ENCODE results near the gene PRKCG.
A peak's percentile ranks its signal among the peaks of the same experiment; 100 is the strongest.
"Not testable (repeated sequence)": the region's sequence is repeated elsewhere in the genome, so short reads cannot be mapped to it uniquely, and the experiment has no call there.

PRKCG gene

DNA sequence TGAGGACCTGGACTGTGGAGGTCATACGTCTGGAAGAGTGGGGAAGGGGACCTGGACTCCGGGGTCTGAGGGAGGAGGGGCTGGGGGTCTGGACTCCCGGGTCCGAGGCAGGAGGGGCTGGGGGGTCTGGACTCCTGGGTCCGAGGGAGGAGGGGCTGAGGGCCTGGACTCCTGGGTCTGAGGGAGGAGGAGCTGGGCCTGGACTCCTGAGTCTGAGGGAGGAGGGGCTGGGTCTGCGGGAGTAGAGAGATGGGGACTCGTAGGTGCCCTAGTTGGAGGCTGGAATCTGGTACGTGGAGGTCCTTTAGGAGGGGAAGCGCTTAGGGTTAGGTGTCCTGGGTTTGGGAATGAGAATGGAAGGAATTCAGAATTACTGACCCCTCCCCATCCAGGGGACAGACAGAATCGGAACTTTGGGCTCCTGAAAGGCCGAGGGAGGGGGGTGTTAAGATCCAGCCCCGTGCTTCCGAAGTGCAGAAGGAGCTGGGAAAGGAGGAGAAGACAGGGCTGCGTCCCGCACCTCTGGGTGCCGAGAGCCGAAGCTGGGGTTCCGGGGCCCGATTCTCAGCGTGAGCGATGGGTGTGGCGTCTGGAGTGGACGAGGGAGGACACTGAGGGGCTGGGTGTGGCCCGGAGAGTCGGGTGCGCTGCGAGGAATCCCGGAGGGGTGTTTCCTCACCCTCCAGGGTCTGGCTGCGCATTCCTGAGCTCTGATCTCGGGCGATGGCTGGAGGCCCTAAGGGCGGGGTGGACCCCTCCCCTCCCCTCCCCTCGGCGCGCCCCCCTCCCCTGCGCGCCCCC is 13.7 kb upstream of the PRKCG start:
- Mint-ChIP-seq H3K4me3 (peak overlapping the region; percentile 95), H3K27me3 (no peaks in the 10 kb centered on the region), H3K9me3 (ENCODE audit: low read depth) (no peaks in the 10 kb centered on the region), H3K36me3 (no peaks in the 10 kb centered on the region), H3K4me1 (ENCODE audit: low read depth) (peaks cover 48% of the 10 kb centered on the region), H3K27ac (peak overlapping the region; percentile 76)

DNA sequence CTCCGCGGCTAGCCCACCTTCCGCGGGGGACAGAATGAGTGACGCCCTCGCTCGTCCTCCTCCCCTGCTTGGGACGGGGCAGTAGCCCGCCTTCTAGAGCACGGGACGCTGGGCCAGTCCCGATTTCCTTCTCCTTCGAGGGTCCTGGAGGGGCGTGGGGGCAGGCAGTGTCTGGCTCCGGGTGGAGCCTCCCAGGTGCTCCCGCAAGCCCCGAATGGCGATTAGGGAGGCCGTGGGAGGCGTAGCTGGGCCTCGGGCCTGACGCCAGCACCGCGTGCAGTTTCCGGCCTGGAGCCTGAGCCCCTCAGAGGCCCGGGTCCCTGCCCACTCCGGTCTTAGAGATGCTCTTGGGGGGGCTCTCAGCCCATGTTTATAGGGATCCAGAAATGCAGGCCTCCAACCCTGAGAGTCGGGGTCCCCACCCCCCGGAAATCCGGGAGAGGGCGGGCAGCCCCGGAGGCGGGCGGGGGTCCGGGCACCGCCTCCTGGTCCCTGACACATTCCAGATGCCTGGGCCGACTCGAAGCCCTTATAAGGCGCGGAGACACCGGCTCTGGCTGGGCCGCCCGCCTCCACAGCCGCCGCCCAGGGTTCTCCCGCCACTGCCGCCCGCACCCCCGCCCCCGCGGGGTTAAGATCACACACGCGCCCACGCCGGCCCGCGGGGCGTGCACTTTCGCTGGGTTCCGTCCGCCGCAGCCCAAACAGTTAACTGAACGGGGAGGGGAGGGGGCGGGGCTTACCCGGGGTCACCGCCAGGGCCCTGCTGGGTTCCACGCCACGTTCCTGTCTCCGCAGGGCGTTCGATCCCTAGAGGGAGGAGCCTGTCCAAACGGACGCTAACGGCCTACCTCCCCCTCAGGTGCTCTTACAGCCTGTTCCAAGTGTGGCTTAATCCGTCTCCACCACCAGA is 12.8 kb upstream of the PRKCG start:
- H3K4me3 Mint-ChIP-seq = peak overlapping the region; percentile 79
- H3K4me1 Mint-ChIP-seq (ENCODE audit: low read depth) = peaks cover 57% of the 10 kb centered on the region
- H3K36me3 Mint-ChIP-seq = peaks cover 6% of the 10 kb centered on the region
- H3K27ac Mint-ChIP-seq = peak overlapping the region; percentile 41
- H3K9me3 Mint-ChIP-seq (ENCODE audit: low read depth) = no peaks in the 10 kb centered on the region
- no peaks in the 10 kb centered on the region for H3K27me3 Mint-ChIP-seq

DNA sequence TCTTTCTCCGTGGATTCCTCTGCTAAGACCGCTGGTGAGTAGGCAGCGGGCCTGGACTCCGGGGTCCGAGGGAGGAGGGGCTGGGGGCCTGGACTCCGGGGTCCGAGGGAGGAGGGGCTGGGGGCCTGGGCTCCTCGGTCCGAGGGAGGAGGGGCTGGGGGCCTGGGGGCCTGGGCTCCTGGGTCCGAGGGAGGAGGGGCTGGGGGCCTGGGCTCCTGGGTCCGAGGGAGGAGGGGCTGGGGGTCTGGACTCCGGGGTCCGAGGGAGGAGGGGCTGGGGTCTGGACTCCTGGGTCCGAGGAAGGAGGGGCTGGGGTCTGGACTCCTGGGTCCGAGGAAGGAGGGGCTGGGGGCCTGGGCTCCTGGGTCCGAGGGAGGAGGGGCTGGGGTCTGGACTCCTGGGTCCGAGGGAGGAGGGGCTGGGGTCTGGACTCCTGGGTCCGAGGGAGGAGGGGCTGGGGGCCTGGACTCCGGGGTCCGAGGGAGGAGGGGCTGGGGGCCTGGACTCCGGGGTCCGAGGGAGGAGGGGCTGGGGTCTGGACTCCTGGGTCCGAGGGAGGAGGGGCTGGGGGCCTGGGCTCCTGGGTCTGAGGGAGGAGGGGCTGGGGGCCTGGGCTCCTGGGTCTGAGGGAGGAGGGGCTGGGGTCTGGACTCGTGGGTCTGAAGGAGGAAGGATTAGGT is 12.1 kb upstream of the PRKCG start:
- not testable (repeated sequence) for H3K27me3 Mint-ChIP-seq; H3K9me3 Mint-ChIP-seq (ENCODE audit: low read depth); H3K27ac Mint-ChIP-seq
- Mint-ChIP-seq H3K36me3 (peaks cover 11% of the 10 kb centered on the region), H3K4me3 (peak overlapping the region; percentile 79), H3K4me1 (ENCODE audit: low read depth) (peaks cover 65% of the 10 kb centered on the region)

DNA sequence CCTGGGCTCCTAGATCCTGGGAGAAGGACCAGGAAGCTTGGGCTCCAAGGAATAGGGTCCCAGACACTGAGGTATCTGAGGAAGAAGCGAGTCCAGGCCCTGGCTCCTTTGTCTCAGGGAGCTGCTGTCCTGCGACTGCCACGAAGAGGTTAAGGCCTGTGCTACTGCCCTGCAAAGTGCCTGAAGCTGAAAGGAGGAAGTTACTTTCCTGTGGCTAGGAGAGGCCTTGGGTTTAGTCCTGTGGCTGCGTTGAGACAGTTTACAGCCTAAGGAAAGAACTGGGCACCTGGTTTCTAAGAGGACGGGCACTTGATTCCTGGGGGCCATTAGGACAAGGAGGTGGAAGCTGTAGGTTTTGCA is 11.5 kb upstream of the PRKCG start:
- Mint-ChIP-seq H3K27me3 (no peaks in the 10 kb centered on the region), H3K36me3 (peaks cover 11% of the 10 kb centered on the region), H3K9me3 (ENCODE audit: low read depth) (no peaks in the 10 kb centered on the region), H3K4me1 (ENCODE audit: low read depth) (peaks cover 67% of the 10 kb centered on the region), H3K4me3 (peak overlapping the region; percentile 67), H3K27ac (peak overlapping the region; percentile 16)

DNA sequence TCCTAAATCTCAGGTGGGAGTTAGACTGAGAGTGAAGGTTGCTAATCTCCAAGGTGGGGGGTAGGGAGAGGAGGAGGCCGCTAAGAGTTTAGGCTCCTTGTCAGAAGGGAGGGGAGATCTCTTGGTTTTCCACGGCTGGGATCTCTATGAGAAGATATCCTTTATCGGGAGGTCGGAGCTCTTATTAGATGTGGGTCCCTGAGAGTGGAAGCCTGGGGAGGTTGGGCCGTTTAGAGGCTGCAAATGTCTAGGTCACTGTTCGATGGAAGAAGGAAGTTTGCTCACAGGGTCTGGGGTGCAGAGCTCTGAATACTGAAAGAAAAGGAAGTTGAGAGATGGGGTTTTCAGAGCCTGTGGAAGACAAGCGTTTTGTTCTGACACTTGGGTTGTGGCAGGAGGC is 10.5 kb upstream of the PRKCG start:
- no peaks in the 10 kb centered on the region for H3K27me3 Mint-ChIP-seq
- H3K36me3 Mint-ChIP-seq = peaks cover 11% of the 10 kb centered on the region
- H3K27ac Mint-ChIP-seq = peak overlapping the region; percentile 30
- H3K4me1 Mint-ChIP-seq (ENCODE audit: low read depth) = peaks cover 65% of the 10 kb centered on the region
- H3K4me3 Mint-ChIP-seq = peak overlapping the region; percentile 14
- no peaks in the 10 kb centered on the region for H3K9me3 Mint-ChIP-seq (ENCODE audit: low read depth)

DNA sequence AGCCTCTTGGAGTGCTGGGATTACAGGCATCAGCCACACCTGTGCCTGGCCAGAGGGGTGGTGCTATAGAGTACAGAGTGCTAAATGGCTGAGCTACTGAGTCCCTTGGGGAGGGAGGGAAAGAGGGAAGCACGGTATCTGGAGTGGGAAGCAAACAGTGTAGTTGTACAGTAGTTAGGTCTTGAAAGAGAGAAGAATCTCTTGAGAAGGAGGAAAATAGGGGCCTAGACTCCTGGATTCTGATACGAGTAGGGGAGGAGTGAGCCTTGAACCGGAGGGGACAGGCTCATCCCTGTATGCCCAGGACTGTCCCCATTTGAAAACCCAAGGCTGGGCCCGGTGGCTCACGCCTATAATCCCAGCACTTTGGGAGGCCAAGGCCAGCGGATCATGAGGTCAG is 9.2 kb upstream of the PRKCG start:
- H3K27me3 Mint-ChIP-seq = no peaks in the 10 kb centered on the region
- peak overlapping the region; percentile 34 for H3K27ac Mint-ChIP-seq
- H3K36me3 Mint-ChIP-seq = peaks cover 11% of the 10 kb centered on the region
- peaks cover 67% of the 10 kb centered on the region for H3K4me1 Mint-ChIP-seq (ENCODE audit: low read depth)
- peak overlapping the region; percentile 38 for H3K4me3 Mint-ChIP-seq
- H3K9me3 Mint-ChIP-seq (ENCODE audit: low read depth) = no peaks in the 10 kb centered on the region

DNA sequence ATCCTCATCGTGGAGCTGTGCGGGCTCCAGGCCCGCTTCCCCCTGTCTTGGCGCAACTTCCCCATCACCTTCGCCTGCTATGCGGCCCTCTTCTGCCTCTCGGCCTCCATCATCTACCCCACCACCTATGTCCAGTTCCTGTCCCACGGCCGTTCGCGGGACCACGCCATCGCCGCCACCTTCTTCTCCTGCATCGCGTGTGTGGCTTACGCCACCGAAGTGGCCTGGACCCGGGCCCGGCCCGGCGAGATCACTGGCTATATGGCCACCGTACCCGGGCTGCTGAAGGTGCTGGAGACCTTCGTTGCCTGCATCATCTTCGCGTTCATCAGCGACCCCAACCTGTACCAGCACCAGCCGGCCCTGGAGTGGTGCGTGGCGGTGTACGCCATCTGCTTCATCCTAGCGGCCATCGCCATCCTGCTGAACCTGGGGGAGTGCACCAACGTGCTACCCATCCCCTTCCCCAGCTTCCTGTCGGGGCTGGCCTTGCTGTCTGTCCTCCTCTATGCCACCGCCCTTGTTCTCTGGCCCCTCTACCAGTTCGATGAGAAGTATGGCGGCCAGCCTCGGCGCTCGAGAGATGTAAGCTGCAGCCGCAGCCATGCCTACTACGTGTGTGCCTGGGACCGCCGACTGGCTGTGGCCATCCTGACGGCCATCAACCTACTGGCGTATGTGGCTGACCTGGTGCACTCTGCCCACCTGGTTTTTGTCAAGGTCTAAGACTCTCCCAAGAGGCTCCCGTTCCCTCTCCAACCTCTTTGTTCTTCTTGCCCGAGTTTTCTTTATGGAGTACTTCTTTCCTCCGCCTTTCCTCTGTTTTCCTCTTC is 8.0 kb upstream of the PRKCG start:
- Mint-ChIP-seq H3K27me3 (no peaks in the 10 kb centered on the region), H3K4me3 (peak overlapping the region; percentile 61), H3K27ac (peak overlapping the region; percentile 83), H3K9me3 (ENCODE audit: low read depth) (no peaks in the 10 kb centered on the region), H3K4me1 (ENCODE audit: low read depth) (peaks cover 70% of the 10 kb centered on the region), H3K36me3 (peaks cover 11% of the 10 kb centered on the region)

GRCh38 chr19:53874606-53874990 is 7.4 kb upstream of the PRKCG start:
- no peaks in the 10 kb centered on the region for H3K27me3 Mint-ChIP-seq
- peak overlapping the region; percentile 83 for H3K27ac Mint-ChIP-seq
- no peaks in the 10 kb centered on the region for H3K9me3 Mint-ChIP-seq (ENCODE audit: low read depth)
- H3K4me3 Mint-ChIP-seq = peak overlapping the region; percentile 61
- peaks cover 70% of the 10 kb centered on the region for H3K4me1 Mint-ChIP-seq (ENCODE audit: low read depth)
- H3K36me3 Mint-ChIP-seq = peaks cover 11% of the 10 kb centered on the region

DNA sequence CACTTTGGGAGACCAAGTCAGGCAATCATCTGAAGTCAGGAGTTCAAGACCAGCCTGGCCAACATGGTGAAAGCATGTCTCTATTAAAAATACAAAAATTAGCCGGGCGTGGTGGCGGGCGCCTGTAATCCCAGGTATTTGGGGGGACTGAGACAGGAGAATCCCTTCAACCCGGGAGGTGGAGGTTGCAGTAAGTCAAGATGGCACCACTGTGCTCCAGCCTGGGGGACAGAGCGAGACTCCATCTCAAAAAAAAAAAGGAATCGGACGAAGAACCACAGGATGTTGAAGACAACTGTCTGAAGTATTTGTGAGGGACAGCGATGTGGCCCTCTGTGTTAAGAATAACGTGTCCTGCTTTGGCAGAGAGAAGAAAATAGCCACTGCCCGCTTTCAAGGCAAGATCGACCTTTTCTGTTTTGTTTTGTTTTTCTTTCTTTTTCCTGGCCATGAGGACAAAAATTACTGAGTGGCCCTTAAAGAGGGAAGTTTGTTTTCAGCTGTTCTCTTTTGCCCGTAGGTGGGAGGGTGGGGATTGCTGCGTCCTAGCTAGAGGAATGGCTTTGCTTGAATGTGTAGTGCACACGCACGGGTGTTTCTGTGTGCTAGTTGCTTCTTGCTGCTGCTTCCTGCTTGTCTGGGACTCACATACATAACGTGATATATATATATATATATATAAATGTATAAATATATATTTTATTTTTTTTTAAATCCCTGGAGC is 6.2 kb upstream of the PRKCG start:
- Mint-ChIP-seq H3K4me3 (peak overlapping the region; percentile 60), H3K27ac (peak overlapping the region; percentile 80), H3K4me1 (ENCODE audit: low read depth) (peaks cover 64% of the 10 kb centered on the region), H3K9me3 (ENCODE audit: low read depth) (no peaks in the 10 kb centered on the region), H3K36me3 (peaks cover 11% of the 10 kb centered on the region), H3K27me3 (no peaks in the 10 kb centered on the region)

DNA sequence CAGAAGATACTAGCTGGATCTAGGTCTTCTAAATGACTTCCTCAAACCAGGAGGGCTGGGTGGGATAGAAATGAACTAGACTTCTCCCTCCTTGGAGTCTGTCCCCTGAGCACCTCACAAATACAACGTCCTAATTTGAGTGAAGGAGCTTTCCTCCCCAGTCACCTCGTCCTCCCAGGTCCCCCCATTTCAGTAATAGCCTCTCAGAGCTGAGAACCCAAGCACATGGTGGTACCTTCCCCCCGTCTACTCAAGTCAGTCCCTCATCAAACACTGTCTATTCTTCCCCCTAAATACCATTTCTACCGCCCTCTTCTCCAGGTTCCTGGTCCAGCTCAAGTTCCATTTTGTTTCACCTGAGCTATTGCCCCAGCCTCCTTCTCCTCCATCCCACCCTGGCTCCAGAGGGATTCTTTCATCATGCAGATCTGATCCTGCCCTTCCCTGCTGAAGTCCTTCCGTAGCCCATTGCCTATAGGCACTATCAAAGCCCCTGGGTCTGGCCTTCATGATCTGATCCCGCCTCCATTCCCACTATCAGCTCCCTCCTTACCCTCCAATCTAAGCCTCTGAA is 5.3 kb upstream of the PRKCG start:
- Mint-ChIP-seq H3K4me3 (peak overlapping the region; percentile 65), H3K4me1 (ENCODE audit: low read depth) (peaks cover 56% of the 10 kb centered on the region), H3K9me3 (ENCODE audit: low read depth) (no peaks in the 10 kb centered on the region), H3K27me3 (no peaks in the 10 kb centered on the region), H3K27ac (peak overlapping the region; percentile 67), H3K36me3 (peaks cover 11% of the 10 kb centered on the region)

- H3K9me3 Mint-ChIP-seq (ENCODE audit: low read depth) = no peaks in the 10 kb centered on the region
- peak overlapping the region; percentile 65 for H3K4me3 Mint-ChIP-seq
- H3K27me3 Mint-ChIP-seq = no peaks in the 10 kb centered on the region
- peak overlapping the region; percentile 67 for H3K27ac Mint-ChIP-seq
- peaks cover 11% of the 10 kb centered on the region for H3K36me3 Mint-ChIP-seq
- peaks cover 54% of the 10 kb centered on the region for H3K4me1 Mint-ChIP-seq (ENCODE audit: low read depth)
Measured at GRCh38 chr19:53877361-53877766, 4.6 kb upstream of the PRKCG start.

GRCh38 chr19:53878776-53879139 is 3.2 kb upstream of the PRKCG start:
- Mint-ChIP-seq H3K36me3 (peaks cover 9% of the 10 kb centered on the region), H3K9me3 (ENCODE audit: low read depth) (no peaks in the 10 kb centered on the region), H3K27ac (no peak overlapping the region), H3K4me3 (no peak overlapping the region), H3K4me1 (ENCODE audit: low read depth) (peaks cover 51% of the 10 kb centered on the region), H3K27me3 (peaks cover 2% of the 10 kb centered on the region)

DNA sequence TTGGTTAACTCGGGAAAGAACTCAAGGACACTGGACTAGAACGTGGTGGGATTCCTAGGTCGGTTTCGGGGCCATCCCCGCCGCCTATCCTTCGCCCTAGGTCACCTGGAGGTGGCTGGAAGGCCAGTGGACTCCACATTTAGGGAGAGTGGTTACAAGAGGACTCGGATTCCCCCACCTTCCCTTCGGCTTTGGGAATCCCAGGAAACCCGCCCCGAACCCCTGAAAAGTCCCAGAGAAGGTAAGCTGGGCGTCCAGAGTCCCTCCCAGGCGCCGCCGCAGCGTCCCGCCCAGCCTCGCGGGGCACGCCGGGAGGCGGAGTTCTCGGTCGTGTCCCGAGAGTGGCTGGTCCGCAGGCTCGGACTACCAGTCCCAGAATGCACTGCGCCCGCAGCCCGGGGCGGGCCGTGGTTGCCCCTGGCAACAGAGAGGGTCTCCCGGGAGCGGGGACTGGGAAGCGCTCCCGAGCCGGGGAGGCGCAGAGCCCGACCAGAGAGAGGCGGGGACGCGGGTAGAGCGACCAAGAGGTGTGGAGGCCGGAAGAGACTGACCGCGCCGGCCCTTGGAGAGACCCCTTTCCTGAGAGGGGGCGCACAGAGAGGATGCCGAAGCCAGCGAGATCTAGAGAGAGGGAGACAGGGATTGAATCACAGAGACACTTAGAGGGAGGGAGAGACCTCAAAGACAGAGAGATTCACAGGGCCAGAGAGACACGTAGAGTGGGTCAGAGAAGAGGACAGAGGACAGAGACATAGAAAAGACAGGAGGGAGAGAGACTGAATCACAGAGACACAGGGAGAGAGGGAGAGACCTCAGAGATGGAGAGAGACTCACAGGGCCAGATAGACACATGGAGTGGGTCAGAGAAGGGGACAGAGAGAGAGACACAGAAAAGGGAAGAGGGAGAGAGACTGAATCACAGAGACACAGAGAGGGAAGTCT is 2.6 kb upstream of the PRKCG start:
- peaks cover 4% of the 10 kb centered on the region for H3K27me3 Mint-ChIP-seq
- H3K4me1 Mint-ChIP-seq (ENCODE audit: low read depth) = peaks cover 46% of the 10 kb centered on the region
- H3K36me3 Mint-ChIP-seq = peaks cover 3% of the 10 kb centered on the region
- no peaks in the 10 kb centered on the region for H3K9me3 Mint-ChIP-seq (ENCODE audit: low read depth)
- no peak overlapping the region for H3K4me3 Mint-ChIP-seq
- H3K27ac Mint-ChIP-seq = no peak overlapping the region
